IPS-18a (cell line): ENCODE results near the gene TMEM117.

Experiments used
- H3K27ac ChIP-seq: one replicate; pipeline ENCODE4 v1.5.1; 2013; ENCODE audit warnings: low read length
- H3K27me3 ChIP-seq: one replicate; pipeline ENCODE4 v1.6.1; 2013; ENCODE audit warnings: mild to moderate bottlenecking, low read length; ENCODE audit not compliant: control insufficient read depth, insufficient read depth
- H3K36me3 ChIP-seq: one replicate; pipeline ENCODE4 v1.6.1; 2013; ENCODE audit warnings: low read depth, low read length; ENCODE audit not compliant: control insufficient read depth
- H3K4me1 ChIP-seq: one replicate; pipeline ENCODE4 v1.6.1; 2013; ENCODE audit warnings: low read depth, low read length; ENCODE audit not compliant: control insufficient read depth
- H3K4me3 ChIP-seq: one replicate; pipeline ENCODE4 v1.5.1; 2013; ENCODE audit warnings: low read length
- H3K9ac ChIP-seq: one replicate; pipeline ENCODE4 v1.6.1; 2013; ENCODE audit warnings: mild to moderate bottlenecking, low read length, moderate library complexity
- H3K9me3 ChIP-seq: one replicate; pipeline ENCODE4 v1.6.1; 2013; ENCODE audit warnings: low read depth, low read length; ENCODE audit not compliant: control insufficient read depth

Gene TMEM117

GRCh38 chr12:43835656-43836474 lies at the start of gene TMEM117:
TMEM117 (plus strand) TSS chr12:43836081.
- Histone ChIP-seq H3K4me3 (peak within 1 kb of the TSS; percentile 61), H3K4me1 (peaks cover 4% of the 10 kb centered on the region), H3K36me3 (no peaks in the 10 kb centered on the region), H3K9ac (peak within 1 kb of the TSS; percentile 36), H3K27ac (no peak within 1 kb of the TSS), H3K27me3 (peaks cover 32% of the 10 kb centered on the region), H3K9me3 (no peaks in the 10 kb centered on the region)

GRCh38 chr12:43786899-43787693 lies 48.8 kb upstream of the TMEM117 start:
- H3K4me3 ChIP-seq: no peak overlapping the region
- no peaks in the 10 kb centered on the region for H3K4me1 ChIP-seq
- no peaks in the 10 kb centered on the region for H3K27me3 ChIP-seq
- no peak overlapping the region for H3K27ac ChIP-seq
- H3K36me3 ChIP-seq: peaks cover 5% of the 10 kb centered on the region
- H3K9ac ChIP-seq: no peak overlapping the region
- no peaks in the 10 kb centered on the region for H3K9me3 ChIP-seq

- H3K27me3 ChIP-seq: no peaks in the 10 kb centered on the region
- no peaks in the 10 kb centered on the region for H3K4me1 ChIP-seq
- no peaks in the 10 kb centered on the region for H3K9me3 ChIP-seq
- H3K4me3 ChIP-seq: no peak overlapping the region
- H3K9ac ChIP-seq: no peak overlapping the region
- H3K27ac ChIP-seq: no peak overlapping the region
- no peaks in the 10 kb centered on the region for H3K36me3 ChIP-seq
These were observed 45.9 kb upstream of the TMEM117 start for GRCh38 chr12:43789941-43790340.

GRCh38 chr12:43795716-43796280 lies 40.1 kb upstream of the TMEM117 start:
- Histone ChIP-seq H3K27me3 (no peaks in the 10 kb centered on the region), H3K9me3 (no peaks in the 10 kb centered on the region), H3K9ac (no peak overlapping the region), H3K4me1 (no peaks in the 10 kb centered on the region), H3K4me3 (no peak overlapping the region), H3K27ac (no peak overlapping the region), H3K36me3 (peaks cover 55% of the 10 kb centered on the region)

GRCh38 chr12:43797561-43798217 lies 38.2 kb upstream of the TMEM117 start:
- no peak overlapping the region for H3K9ac ChIP-seq
- no peaks in the 10 kb centered on the region for H3K4me1 ChIP-seq
- H3K27ac ChIP-seq: no peak overlapping the region
- H3K9me3 ChIP-seq: no peaks in the 10 kb centered on the region
- H3K36me3 ChIP-seq: peaks cover 70% of the 10 kb centered on the region
- no peaks in the 10 kb centered on the region for H3K27me3 ChIP-seq
- H3K4me3 ChIP-seq: no peak overlapping the region

GRCh38 chr12:43805149-43805859 lies 30.6 kb upstream of the TMEM117 start:
- H3K9ac ChIP-seq: peak overlapping the region; percentile 82
- peak overlapping the region; percentile 98 for H3K4me3 ChIP-seq
- H3K27me3 ChIP-seq: no peaks in the 10 kb centered on the region
- no peaks in the 10 kb centered on the region for H3K9me3 ChIP-seq
- peaks cover 35% of the 10 kb centered on the region for H3K36me3 ChIP-seq
- H3K27ac ChIP-seq: no peak overlapping the region
- H3K4me1 ChIP-seq: no peaks in the 10 kb centered on the region

GRCh38 chr12:43805860-43806736 lies 29.8 kb upstream of the TMEM117 start, which contains the start of gene TWF1:
TWF1 (minus strand) TSS chr12:43806317; CDS start chr12:43806245, 72 bp downstream.
- Histone ChIP-seq H3K27me3 (no peaks in the 10 kb centered on the region), H3K9ac (peak within 1 kb of the TSS; percentile 82), H3K9me3 (no peaks in the 10 kb centered on the region), H3K4me1 (no peaks in the 10 kb centered on the region), H3K36me3 (peaks cover 27% of the 10 kb centered on the region), H3K27ac (peak within 1 kb of the TSS; percentile 56), H3K4me3 (peak within 1 kb of the TSS; percentile 98)

- Histone ChIP-seq H3K4me1 (no peaks in the 10 kb centered on the region), H3K36me3 (peaks cover 23% of the 10 kb centered on the region), H3K9ac (peak overlapping the region; percentile 82), H3K27ac (peak overlapping the region; percentile 56), H3K9me3 (no peaks in the 10 kb centered on the region), H3K4me3 (peak overlapping the region; percentile 98), H3K27me3 (no peaks in the 10 kb centered on the region)
These were observed 29.2 kb upstream of the TMEM117 start for GRCh38 chr12:43806737-43807072.

GRCh38 chr12:43807386-43807785 lies 28.5 kb upstream of the TMEM117 start:
- peaks cover 18% of the 10 kb centered on the region for H3K36me3 ChIP-seq
- no peaks in the 10 kb centered on the region for H3K4me1 ChIP-seq
- no peak overlapping the region for H3K27ac ChIP-seq
- no peaks in the 10 kb centered on the region for H3K27me3 ChIP-seq
- no peaks in the 10 kb centered on the region for H3K9me3 ChIP-seq
- no peak overlapping the region for H3K4me3 ChIP-seq
- H3K9ac ChIP-seq: no peak overlapping the region

- H3K9me3 ChIP-seq: no peaks in the 10 kb centered on the region
- H3K9ac ChIP-seq: no peak overlapping the region
- no peak overlapping the region for H3K27ac ChIP-seq
- no peaks in the 10 kb centered on the region for H3K27me3 ChIP-seq
- no peaks in the 10 kb centered on the region for H3K36me3 ChIP-seq
- no peak overlapping the region for H3K4me3 ChIP-seq
- no peaks in the 10 kb centered on the region for H3K4me1 ChIP-seq
These were observed 23.8 kb upstream of the TMEM117 start for GRCh38 chr12:43812057-43812456.
